Activated CD4-positive, alpha-beta T cell treated with anti-CD3 and anti-CD28 coated beads, Interleukin-2, Interleukin-6, amounts not matched to agents 100 ng/mL and 50 ng/mL, durations not matched to agents 16 hours and 8 hours (primary cell): ENCODE measurements around the gene ANKRD13D.

Experiments used
- DNase-seq: peaks from one replicate; pipeline ENCODE4 v3.0.0-alpha.2; 2020

Gene ANKRD13D

DNA sequence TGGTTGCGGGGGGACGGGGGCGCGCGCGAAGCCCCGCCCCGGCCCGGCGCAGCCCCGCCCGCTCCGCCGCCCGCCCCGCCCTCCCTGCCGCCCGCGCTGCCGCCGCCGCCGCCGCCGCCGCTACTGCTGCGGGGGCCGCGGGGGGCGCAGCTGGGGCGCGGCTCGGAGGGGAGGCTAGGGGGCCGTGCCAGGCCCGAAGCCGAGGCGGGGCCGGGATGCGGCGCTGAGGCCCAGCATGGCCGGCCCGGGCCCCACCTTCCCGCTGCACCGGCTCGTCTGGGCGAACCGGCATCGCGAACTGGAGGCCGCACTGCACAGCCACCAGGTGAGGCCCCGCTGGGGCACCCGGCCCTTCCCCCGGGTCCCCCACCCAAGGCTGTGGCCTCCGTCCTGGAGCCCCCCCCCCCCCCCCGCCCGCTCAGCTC lies at the start of gene ANKRD13D:
Gene ANKRD13D (plus strand): TSS at position 78 of the 425 bp plus-strand sequence. CDS start 158 bp downstream, at position 236.
- DNase-seq, result no peak

DNA sequence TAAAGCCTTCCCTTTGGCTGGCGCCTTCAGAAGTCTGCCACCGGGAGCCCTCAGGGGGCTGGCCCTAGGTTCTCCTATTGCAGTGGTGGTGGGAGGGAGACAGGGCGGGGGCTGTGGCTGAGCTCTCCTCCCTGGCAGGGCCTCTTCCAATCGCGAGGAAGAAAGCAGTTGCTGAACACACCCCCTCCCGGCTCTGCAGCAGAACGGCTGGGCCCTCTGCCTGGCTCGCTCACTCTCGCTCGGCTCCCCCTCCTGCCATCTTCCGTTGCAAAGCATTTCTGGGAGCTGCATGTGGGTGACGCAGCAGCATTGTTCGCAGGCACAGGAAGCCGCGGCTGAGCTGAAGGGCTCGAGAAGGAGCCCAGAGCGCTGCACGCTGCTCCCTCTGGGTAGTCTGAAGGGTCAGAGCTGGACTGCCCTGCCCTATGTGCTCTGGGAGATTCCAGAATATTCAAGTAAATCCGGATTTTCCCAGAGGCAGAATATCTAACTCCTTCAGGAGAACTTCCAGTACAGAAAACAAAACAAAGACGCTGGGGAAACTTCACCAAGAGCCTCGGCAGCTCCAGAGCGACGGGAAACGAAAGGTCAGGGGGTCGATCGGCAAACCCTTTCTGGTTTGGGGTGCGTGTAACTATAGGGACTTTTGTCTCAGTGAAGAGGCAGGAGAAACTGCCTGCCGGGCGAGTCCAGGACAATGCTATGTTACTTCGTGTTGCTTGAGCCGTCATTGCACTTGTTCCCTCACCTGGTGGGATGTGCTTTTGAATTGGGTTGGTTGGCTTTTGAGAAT lies 49.1 kb upstream of the ANKRD13D start:
- DNase-seq, result peak; percentile 99

DNA sequence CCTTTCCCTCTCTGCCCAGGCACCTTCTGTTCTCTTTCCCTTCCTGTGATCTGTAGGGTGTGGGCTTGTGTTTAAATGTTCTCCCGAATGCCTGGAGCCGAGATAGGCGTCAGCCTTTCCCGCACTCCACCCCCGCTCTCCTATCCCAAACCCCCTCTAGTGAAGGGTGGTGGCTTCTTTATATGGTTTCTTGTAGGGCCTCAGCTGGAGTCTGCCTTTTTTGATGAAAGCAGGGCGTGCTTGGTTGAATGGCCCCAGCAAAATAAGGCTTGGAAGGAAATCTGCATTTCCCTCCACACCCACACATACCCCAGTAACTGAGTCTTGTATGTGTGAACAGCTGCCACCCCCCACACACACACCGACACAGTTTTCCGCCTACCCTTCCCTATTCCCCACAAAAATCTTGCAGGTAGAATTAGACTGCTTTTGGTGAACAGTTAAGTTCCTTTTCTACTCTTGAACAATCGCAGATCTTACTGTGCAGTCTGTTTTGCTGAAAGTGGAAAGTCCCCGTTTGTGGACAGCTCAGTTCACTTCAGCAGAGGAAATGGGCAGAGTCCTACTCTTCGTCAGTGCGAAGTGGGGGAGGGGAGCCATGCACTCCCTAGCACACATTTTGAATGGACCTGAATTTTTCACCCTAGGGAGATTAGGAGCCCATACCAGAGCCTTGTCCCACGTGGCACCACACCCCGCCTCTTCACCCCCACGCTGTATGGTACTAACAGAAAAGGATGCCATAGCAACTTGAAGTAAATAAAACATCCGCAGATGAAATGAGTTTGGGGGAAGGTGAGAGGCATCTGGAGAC lies 48.3 kb upstream of the ANKRD13D start:
- peak; percentile 92 for DNase-seq

DNA sequence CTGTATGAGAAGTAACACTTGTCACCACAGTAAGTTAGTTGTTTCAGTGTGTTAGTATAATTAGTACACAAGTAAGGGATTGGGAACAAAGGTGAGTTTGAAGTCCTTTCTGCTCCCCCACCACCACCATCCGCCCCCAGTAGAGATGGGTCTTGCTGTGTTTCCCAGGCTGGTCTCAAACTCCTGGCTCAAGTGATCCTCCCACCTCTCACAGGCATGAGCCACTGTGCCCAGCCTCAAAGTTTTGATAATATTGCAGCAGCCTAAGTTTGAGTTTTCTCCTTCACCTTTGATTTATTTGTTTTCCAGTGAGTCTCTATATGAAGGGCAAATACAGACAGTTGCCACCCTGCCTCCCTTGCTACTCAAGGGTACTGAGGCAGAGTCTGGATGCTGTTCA lies 46.6 kb upstream of the ANKRD13D start:
- DNase-seq, result no peak

DNA sequence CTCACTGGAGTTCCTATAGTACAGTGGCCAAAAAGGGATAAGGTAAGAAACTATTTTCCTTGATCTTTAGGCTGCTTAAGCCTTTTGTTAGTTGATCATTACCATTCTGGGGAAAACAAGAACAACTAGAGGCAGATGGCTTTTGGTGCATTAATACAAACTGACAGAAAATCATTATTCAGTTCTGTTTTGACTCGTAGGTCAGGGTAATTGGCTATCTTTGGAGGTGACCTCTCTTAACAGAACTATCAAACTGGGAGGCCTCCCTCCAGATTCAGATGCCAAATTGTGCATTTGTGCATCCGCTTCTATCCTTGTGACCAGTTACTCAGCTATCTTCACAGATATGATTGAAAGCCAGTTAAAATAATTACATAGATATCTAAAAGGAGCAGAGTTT lies 46.1 kb upstream of the ANKRD13D start:
- DNase-seq, result no peak

DNA sequence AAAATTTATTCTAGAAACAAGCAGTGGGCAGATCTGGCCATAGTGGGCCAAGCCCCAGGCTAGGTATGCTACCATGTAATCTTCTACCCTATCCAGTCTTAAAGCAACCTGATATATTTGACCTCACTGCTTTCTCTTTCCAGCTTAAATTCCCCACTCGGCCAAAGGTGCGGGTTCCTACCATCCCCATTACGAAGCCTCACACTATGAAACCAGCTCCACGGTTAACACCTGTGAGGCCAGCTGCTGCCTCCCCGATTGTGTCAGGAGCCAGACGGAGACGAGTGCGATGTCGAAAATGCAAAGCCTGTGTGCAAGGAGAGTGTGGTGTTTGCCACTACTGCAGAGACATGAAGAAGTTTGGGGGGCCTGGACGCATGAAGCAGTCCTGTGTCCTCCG lies 44.1 kb upstream of the ANKRD13D start:
- DNase-seq, result no peak

DNA sequence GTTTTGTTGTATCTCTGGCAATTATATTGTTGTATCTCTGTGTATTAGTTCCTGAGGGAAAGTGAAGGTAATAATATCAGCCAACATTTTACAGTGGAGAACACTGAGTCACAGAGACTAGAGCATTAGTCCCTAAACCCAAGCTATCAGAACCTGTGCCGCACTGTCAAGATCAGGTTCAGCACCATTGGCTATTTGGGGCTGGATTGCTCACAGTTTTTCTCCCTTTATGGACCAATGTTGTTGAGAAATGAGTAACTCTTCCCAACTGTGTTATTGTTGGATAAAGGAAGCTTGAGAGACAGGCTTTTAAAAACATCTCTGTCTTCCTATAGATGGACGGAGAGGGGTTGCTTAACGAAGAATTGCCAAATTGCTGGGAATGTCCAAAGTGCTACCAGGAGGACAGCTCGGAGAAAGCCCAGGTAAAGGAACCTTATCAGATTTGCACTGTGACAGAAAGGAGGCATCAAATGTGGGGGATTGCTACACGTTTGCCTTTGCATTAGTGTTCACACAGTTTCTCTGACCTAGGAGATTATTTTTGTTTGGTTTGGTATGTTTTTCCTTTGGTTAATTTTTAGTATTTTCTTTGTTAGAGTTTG lies 41.1 kb upstream of the ANKRD13D start:
- DNase-seq, result no peak

DNA sequence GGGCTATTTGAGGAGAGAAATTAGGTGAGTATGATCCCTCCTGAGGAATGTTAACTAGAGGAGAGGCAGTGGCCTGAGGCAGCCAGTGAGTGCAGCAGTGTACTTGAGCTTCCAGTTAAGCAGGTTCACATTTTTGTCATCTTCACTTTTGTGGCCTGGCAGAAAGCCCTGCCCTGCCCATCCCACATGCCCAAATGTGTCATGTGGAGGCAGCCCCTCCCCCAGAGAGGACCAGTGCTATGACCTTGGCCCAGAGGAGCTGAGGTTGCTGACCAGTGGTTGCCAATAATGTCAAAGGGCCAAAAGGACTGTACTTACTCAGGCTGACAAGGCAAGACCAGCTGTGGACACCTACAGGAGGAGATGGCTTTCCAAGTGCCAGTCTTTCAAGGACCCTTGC lies 40.5 kb upstream of the ANKRD13D start:
- no peak for DNase-seq

DNA sequence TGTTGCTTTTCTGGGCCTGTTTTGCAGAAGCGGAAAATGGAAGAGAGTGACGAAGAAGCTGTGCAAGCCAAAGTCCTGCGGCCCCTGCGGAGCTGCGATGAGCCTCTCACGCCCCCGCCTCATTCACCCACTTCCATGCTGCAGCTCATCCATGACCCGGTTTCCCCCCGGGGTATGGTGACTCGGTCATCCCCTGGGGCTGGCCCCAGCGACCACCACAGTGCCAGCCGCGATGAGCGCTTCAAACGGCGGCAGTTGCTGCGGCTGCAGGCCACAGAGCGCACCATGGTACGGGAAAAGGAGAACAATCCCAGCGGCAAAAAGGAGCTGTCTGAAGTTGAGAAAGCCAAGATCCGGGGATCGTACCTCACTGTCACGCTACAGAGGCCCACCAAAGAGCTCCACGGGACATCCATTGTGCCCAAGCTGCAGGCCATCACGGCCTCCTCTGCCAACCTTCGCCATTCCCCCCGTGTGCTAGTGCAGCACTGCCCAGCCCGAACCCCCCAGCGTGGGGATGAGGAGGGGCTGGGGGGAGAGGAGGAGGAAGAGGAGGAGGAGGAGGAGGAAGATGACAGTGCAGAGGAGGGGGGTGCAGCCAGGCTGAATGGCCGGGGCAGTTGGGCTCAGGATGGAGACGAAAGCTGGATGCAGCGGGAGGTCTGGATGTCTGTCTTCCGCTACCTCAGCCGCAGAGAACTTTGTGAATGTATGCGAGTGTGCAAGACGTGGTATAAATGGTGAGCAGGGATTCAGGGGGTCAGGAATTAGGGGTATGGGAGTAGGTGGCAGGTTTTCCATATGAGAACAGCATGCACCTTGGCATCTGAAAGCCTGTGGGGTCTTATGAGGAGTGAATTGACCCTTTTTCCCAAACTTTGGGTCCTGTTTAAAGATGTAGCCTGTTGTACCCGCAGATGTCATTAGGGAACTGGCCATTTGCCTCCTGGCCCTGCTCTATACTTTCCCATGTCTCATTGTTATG lies 38.8 kb upstream of the ANKRD13D start:
- DNase-seq, result no peak

DNA sequence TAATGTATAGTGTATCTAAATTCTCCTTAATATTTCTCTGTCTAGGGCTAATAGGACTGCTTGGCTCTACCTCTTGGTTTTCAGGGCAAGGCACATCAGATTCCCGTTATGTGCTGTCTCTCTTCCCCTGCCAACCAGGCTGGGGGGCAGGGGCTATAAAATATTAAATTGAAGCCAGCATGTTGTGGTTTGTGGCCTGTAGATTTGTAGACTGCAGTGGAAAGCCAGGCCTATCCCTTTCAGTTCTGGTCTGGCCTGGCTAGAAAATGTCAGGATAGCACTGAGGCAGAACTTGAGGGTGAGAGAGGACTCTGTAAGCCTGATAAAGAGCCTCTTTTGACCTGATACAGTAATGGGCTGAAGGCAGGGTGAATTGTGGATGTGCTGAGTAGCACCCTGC lies 37.3 kb upstream of the ANKRD13D start:
- DNase-seq, result no peak

DNA sequence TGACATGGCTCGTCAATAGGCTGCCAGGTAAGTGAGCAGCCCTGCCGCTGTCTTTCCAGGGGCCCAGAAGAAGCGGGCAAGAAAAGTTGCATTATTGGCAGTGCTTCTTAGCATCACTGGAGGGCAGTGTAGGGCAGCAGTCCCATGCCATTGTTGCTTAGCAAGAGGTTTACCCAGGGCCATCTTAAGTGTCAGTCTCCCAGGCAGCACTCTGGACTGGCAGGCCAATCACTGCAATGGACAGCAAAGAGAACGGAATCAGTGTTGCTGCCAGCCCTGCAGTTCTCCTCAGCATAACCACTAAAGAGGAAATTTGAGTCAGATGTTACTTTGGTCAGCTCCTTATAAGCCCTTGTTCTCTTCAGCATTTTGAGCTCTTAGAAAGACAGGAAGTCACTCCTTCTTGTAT lies 36.3 kb upstream of the ANKRD13D start:
- peak; percentile 43 for DNase-seq

DNA sequence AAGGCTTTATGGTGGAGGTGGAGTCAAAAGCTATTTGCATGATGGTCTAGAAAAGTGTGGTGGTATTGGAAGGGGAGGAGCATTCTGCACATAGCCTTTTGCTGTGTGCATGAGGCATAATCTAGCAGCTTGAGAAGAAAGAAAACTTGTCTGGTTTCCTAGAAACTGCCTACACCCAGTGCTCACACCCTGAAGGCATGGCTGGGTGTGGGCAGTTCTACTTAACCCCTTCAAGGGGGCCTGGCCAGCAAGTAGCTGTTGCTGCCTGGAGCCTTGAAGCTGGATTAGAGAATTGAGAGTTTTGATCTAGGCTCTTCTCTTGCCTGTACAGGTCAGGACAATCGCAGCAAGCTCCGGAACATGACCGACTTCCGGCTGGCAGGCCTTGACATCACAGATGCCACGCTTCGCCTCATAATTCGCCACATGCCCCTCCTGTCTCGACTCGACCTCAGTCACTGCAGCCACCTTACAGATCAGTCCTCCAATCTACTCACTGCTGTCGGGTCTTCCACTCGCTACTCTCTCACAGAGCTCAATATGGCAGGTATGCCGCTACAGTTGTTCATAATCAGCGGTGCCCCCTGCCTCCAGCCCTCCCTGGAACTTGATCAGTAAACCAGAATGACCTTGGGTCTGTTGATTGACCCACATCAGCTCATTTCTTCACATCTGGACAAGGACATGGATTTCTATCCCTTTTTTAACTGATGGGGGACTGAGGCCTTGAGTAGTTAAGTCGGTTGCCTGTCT lies 35.1 kb upstream of the ANKRD13D start:
- no peak for DNase-seq

DNA sequence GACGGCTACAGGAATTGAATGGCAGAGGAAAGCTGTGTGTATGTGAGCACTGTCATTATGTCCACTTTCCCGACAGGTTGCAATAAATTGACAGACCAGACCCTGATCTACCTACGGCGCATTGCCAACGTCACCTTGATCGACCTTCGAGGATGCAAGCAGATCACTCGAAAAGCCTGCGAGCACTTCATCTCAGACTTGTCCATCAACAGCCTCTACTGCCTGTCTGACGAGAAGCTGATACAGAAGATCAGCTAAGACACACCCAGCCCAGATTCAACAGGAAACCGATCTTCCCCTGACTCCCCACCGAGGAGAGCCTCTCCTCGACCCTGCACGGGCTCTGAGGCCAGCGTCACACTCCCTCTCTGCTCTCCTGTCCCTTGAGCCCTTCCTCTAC lies 34.3 kb upstream of the ANKRD13D start:
- DNase-seq, result no peak

DNA sequence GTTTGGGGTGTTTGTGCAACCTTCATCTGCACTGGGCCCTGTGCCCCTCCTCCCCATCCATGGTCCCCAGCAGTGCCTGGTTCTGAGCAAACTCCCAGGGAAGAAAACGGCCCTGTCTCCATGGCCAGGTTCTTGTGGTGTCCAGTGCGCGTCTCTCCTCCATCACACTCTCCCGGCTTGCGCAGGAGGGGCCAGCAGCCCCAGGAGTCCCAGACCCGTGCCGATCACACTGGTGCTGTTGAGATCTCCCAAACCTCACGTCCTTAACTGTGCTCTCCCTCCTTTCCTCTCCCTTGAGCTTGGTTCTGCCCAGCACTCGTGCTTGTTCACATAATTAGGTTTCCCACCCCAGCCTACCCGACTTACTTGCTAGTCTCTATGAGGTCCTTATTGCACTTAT lies 33.8 kb upstream of the ANKRD13D start:
- no peak for DNase-seq

DNA sequence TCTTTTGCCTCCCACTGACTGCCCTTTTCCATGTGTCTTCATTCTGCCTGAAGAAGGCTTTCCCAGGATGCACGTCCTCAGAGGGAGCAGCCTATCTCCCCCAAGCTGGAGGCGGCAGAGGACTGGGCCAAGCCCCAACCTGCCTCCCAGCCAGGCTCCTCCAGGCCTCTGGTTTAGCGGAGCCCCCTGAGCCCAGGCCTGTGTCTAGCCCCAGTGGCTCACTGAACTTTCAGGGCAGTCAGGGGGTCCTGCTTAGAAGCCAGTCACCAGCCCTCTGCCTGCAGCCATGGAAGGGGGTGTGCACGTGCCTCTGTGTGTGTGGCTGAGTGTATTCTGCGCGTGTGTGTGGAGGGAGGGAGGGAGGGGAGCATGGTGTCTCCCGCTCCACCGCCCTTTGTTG lies 33.2 kb upstream of the ANKRD13D start:
- DNase-seq, result no peak

DNA sequence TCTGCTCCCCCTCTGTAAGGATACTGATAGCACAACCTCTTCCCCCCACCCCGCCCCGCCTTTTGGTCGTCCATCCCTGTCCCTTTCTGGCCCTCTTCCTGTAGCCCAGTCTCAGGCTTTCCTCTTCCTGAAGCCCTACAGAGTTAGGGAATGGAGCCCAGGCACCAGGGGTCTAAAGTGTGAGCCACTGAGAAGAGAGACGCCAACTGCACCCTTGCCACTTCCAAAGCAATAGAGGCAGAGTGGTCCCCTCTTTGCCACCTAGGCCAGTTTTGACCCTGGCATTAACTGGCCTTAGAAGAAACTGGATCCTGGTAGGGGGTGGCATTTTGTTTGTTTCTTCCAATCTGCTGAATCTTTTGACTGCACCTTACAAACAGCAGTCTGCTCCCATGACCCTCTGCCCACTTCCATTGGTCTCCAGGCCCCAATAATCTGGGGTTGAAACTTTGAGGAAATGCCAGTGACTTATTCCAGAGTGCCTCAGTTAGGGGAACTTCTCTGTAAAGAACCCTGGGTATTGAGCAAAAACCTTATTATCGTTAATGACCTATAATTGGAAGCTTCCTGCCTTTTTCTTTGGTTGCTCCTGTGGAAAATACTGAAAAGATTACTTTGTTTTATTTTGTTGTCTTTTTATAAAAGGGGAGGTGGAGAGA lies 32.5 kb upstream of the ANKRD13D start:
- DNase-seq, result no peak

DNA sequence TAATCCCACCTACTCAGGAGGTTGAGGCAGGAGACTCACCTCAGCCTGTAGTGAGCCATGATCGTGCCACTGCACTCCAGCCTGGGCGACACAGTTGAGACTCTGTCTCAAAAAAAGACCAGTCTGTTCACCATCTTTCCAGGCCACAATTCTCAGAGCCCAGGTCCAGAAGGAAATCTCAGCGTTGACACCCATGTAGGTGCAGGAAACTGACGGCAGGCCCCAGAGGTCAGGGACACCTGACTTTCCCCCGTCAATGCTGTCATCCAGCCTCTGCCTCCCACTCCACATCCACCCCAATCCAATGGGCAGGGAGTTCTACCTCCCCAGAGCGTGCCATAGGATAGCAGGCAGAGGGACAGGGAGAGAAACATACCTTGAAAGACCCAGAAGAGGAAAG lies 28.7 kb upstream of the ANKRD13D start:
- DNase-seq, result no peak

DNA sequence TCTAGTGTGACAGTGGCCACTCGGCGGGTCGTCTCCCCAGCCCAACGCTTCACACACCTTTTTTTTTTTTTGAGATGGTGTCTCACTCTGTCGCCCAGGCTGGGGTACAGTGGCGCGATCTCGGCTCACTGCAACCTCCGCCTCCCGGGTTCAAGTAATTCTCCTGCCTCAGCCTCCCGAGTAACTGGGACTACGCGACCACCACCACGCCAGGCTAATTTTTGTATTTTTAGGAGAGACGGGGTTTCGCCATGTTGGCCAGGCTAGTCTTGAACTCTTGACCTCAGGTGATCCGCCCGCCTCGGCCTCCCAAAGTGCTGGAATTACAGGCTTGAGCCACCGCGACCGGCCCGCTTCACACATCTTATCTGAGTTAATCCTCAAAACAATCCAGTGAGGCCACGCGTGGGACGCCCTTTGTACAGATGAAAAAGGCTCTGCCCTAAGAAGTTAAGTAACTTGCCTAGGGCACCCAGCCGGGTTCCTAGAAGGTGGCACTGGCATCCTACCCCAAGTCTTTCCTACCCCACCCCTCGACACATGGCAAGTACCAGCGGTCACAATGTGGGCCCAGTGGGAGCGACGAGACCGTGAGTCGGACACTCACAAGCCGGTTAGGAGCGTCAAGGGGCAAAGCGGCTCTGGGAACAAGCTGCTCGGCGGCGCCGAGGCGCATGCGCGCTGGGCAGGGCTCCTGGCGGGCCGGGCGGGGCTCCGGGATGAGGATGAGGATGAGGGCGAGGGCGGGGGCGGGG lies 28.0 kb upstream of the ANKRD13D start:
- DNase-seq, result peak; percentile 78

DNA sequence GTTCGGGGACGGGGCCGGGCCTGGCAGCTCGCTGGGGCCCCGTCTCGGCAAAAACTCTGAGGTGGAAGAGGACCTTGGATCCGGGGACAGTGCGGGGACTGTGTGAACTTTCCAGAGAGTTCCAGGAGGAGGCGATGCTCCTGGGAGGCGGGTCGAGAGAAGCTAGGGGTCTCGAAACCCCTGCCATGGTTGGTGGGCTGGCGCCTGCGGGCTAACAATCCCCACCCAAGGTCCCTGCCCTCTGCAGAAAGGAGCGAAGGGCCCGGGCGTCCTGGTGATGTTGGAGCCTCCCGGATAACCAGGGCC lies 27.5 kb upstream of the ANKRD13D start:
- DNase-seq, result no peak

DNA sequence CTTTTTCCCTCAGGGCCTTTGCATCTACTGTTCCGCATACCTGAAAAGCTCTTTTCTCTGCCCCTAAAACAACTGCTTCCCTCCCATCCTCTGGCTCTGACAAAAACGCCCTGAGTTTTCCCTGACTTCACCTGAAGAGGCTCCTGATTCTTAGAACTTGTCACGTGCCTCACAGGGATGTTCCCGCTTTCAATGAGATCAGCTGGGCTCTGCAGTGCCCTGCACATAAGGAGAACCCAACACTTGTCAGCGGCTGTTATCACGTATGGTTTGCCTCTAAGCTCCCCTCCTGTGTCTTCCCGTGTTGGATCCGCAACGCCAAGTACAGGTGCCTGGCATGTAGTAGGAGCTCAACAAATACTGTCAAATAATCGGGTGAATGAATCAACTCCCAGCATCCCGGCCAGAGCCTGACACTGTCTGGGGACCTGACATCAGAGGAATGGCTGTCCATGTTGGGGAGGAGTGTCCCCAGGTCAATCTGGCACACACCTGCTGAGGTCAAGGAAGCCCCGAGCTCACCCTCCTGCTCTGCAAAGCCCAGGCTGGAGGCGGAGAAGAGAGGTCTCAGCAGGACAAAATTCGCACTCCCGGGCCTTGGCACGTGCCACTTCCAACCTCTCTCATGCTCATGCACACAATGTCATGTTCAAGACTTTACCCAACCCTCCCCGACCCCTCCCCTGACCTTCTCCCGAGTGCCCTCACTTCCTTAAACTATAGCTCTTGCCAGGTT lies 27.0 kb upstream of the ANKRD13D start:
- DNase-seq, result no peak
